ENCODE data around the gene CD300E. TPM values are rescaled to one million over a fixed set of nuclear protein-coding genes. Genes with fewer than 3 reads are reported as not detected.
A peak's percentile ranks its signal among the peaks of the same experiment; 100 is the strongest.

The CD300E gene
- total RNA-seq, 1 experiment from 2014 or later = not detected

- Mint-ChIP-seq H3K4me1 (ENCODE audit: insufficient read depth, unreplicated experiment) (peaks cover 33% of the 10 kb centered on the region), H3K36me3 (ENCODE audit: insufficient read depth, unreplicated experiment) (no peaks in the 10 kb centered on the region), H3K4me3 (ENCODE audit: unreplicated experiment) (no peak overlapping the region), H3K27me3 (ENCODE audit: insufficient read depth, unreplicated experiment) (no peaks in the 10 kb centered on the region), H3K9me3 (ENCODE audit: unreplicated experiment) (peaks cover 9% of the 10 kb centered on the region), H3K27ac (ENCODE audit: low read depth, unreplicated experiment) (no peak overlapping the region)
- BruUV-seq (replicated peaks) = no TSS peak
- peak; percentile 66 for TF ChIP-seq CTCF (IDR thresholded peaks at IDR 0.05; ENCODE audit: unreplicated experiment)
- ChIA-PET POLR2A (interaction anchor here (1.1 kb wide), 1 partner anchor 32 kb away, joined by 3 read pairs; no protein-coding TSS in a partner anchor), CTCF (interaction anchor here (0.6 to 2.3 kb wide), 12 partner anchors 8 to 275 kb away, joined by 3 to 9 read pairs (median 4); partner anchors contain the start of gene CD300C)
- peak; percentile 78 for DNase-seq (ENCODE audit: unreplicated experiment)
- intact Hi-C loops (cut with micrococcal nuclease) = loop anchor here (1.0 to 10.0 kb wide), 3 partner anchors 36 to 299 kb away; no protein-coding TSS in a partner anchor
These were observed 57.3 kb downstream of the CD300E start for GRCh38 chr17:74566132-74566753.

GRCh38 chr17:74565126-74565525 lies 58.4 kb downstream of the CD300E start:
- H3K4me1 Mint-ChIP-seq (ENCODE audit: insufficient read depth, unreplicated experiment) = peaks cover 27% of the 10 kb centered on the region
- intact Hi-C loops (cut with micrococcal nuclease) = loop anchor here (10.0 kb wide), 1 partner anchor 300 kb away; no protein-coding TSS in a partner anchor
- CTCF ChIA-PET = interaction anchor here (1.1 to 2.3 kb wide), 3 partner anchors 9 to 64 kb away, joined by 3 to 8 read pairs (median 4); no protein-coding TSS in a partner anchor

GRCh38 chr17:74563358-74563757 lies 60.2 kb downstream of the CD300E start:
- H3K27ac Mint-ChIP-seq (ENCODE audit: low read depth, unreplicated experiment) = no peak overlapping the region
- DNase-seq (ENCODE audit: unreplicated experiment) = no peak
- peaks cover 16% of the 10 kb centered on the region for H3K4me1 Mint-ChIP-seq (ENCODE audit: insufficient read depth, unreplicated experiment)
- BruUV-seq (replicated peaks) = no TSS peak
- H3K27me3 Mint-ChIP-seq (ENCODE audit: insufficient read depth, unreplicated experiment) = no peaks in the 10 kb centered on the region
- H3K9me3 Mint-ChIP-seq (ENCODE audit: unreplicated experiment) = peaks cover 9% of the 10 kb centered on the region
- H3K36me3 Mint-ChIP-seq (ENCODE audit: insufficient read depth, unreplicated experiment) = no peaks in the 10 kb centered on the region
- TF ChIP-seq CTCF (IDR thresholded peaks at IDR 0.05; ENCODE audit: unreplicated experiment) = no peak
- ChIA-PET POLR2A (no interaction called here), CTCF (interaction anchor here (0.9 kb wide), 1 partner anchor 12 kb away, joined by 3 read pairs; no protein-coding TSS in a partner anchor)
- intact Hi-C loops (cut with micrococcal nuclease) = loop anchor here (10.0 kb wide), 1 partner anchor 301 kb away; no protein-coding TSS in a partner anchor
- H3K4me3 Mint-ChIP-seq (ENCODE audit: unreplicated experiment) = no peak overlapping the region

More at GRCh38 chr17:74565126-74565525, 58.4 kb downstream of the CD300E start:
- H3K36me3 Mint-ChIP-seq (ENCODE audit: insufficient read depth, unreplicated experiment) = no peaks in the 10 kb centered on the region
- no peak overlapping the region for H3K27ac Mint-ChIP-seq (ENCODE audit: low read depth, unreplicated experiment)
- DNase-seq (ENCODE audit: unreplicated experiment) = peak; percentile 77
- no TSS peak for BruUV-seq (replicated peaks)
- TF ChIP-seq CTCF (IDR thresholded peaks at IDR 0.05; ENCODE audit: unreplicated experiment) = no peak
- POLR2A ChIA-PET = interaction anchor here (1.2 kb wide), 1 partner anchor 85 kb away, joined by 3 read pairs; no protein-coding TSS in a partner anchor
- peaks cover 9% of the 10 kb centered on the region for H3K9me3 Mint-ChIP-seq (ENCODE audit: unreplicated experiment)
- no peaks in the 10 kb centered on the region for H3K27me3 Mint-ChIP-seq (ENCODE audit: insufficient read depth, unreplicated experiment)
- H3K4me3 Mint-ChIP-seq (ENCODE audit: unreplicated experiment) = no peak overlapping the region

DNA sequence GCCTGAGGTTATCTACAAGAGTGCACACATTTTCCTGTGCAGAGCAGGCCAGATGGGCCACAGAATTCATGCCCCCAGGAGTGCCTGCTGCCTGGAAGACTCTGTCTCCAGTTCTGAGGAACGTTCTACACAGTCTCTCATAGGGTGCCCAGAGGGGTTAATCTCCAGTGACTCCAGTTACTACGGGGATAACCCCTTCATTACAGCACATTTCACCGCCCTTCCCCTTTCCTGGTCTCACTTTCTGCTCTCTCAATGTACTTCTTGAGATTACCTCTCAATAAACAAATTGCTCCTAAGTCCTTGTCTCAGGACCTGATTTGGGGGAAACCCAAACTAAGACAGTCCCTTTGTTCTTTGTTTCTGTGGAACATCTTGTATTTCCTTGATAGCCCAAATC lies 62.0 kb downstream of the CD300E start:
- intact Hi-C loops (cut with micrococcal nuclease) = loop anchor here (10.0 kb wide), 1 partner anchor 303 kb away; no protein-coding TSS in a partner anchor
- DNase-seq (ENCODE audit: unreplicated experiment) = no peak
- TF ChIP-seq CTCF (IDR thresholded peaks at IDR 0.05; ENCODE audit: unreplicated experiment) = no peak
- H3K9me3 Mint-ChIP-seq (ENCODE audit: unreplicated experiment) = peaks cover 9% of the 10 kb centered on the region
- no peaks in the 10 kb centered on the region for H3K36me3 Mint-ChIP-seq (ENCODE audit: insufficient read depth, unreplicated experiment)
- no peak overlapping the region for H3K4me3 Mint-ChIP-seq (ENCODE audit: unreplicated experiment)
- ChIA-PET CTCF (no interaction called here), POLR2A (no interaction called here)
- H3K4me1 Mint-ChIP-seq (ENCODE audit: insufficient read depth, unreplicated experiment) = peaks cover 8% of the 10 kb centered on the region
- no peak overlapping the region for H3K27ac Mint-ChIP-seq (ENCODE audit: low read depth, unreplicated experiment)
- no peaks in the 10 kb centered on the region for H3K27me3 Mint-ChIP-seq (ENCODE audit: insufficient read depth, unreplicated experiment)
- no TSS peak for BruUV-seq (replicated peaks)

Other genes with a start within 250 kb of the CD300E start
- 17.7 and 20.6 TPM in 2 replicates for gene GPRC5C, start 191.7 kb downstream of the CD300E start, total RNA-seq (2022)
- gene CD300A, start 157.1 kb downstream of the CD300E start, total RNA-seq (2022) = not detected in 2 replicates
- gene CD300LB, start 92.3 kb downstream of the CD300E start, total RNA-seq (2022) = not detected in 2 replicates
- gene CD300C, start 77.6 kb downstream of the CD300E start, total RNA-seq (2022) = not detected in 2 replicates
- not detected in 2 replicates for gene CD300H, start 56.2 kb downstream of the CD300E start, total RNA-seq (2022)
- not detected in 2 replicates for gene CD300LD, start 31.5 kb downstream of the CD300E start, total RNA-seq (2022)
- gene CD300LF, start 89.2 kb upstream of the CD300E start, total RNA-seq (2022) = not detected in 2 replicates
- gene RAB37, start 113.5 kb upstream of the CD300E start, total RNA-seq (2022) = not detected in 2 replicates
- 23.9 and 25.3 TPM in 2 replicates for gene NHERF1, start 124.9 kb upstream of the CD300E start, total RNA-seq (2022)
- gene NAT9, start 152.6 kb upstream of the CD300E start, total RNA-seq (2022) = 58.1 and 64.8 TPM in 2 replicates
- 0.12 and 0.28 TPM in 2 replicates for gene GRIN2C, start 236.1 kb upstream of the CD300E start, total RNA-seq (2022)
- gene FDXR, start 249.3 kb upstream of the CD300E start, total RNA-seq (2022) = 25.0 and 29.7 TPM in 2 replicates